ENCODE data around the gene ZDHHC24. TPM values are rescaled to one million over a fixed set of nuclear protein-coding genes. Genes with fewer than 3 reads are reported as not detected.

The ZDHHC24 gene
- total RNA-seq, 1 experiment from 2014 or later, result 10.5 TPM

DNA sequence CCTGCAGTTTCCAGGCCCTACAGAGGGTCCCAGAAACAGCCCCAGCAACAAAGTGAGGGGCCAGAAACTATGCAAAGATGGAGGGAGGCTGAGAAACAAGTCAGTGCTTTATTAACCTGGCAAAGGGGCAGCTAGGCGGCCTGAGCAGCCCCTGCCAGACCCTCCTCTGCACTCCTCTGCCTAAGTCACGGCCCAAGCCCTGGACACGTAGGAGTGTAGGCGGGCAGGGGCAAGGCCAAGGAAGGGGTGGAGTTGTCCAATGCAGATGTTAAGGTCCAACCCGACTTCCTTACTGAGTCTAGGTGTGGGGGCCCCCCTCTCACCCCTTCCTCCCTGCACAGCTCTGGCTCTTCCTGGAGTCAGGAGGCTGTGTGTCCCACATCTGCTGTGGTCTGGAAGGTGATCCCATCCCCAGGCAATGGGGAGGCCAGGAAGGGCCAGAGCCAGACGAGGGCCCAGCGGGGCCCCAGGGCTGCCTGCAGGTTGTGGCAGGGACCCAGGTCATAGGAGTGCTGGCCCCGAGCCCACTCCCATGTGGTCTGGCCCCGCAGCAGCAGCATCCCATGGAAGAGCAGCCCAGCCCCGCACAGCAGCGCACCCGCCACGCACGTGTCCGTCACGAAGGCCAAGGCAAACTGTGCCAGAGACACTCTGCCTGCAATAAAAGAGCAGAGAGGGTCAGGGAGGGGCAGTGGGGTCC is 6.5 kb downstream of the ZDHHC24 start:
- Histone ChIP-seq H3K9ac (ENCODE audit: low read length) (no peak overlapping the region), H3K27me3 (ENCODE audit: insufficient read depth, low read length) (no peaks in the 10 kb centered on the region), H3K9me2 (ENCODE audit: insufficient read depth) (no peaks in the 10 kb centered on the region), H3K36me3 (ENCODE audit: control insufficient read depth in 1 of 2, insufficient read depth in 2 of 2, low read length in 2 of 2) (no peaks in the 10 kb centered on the region), H4K20me1 (ENCODE audit: insufficient read depth) (no peaks in the 10 kb centered on the region), H3K4me2 (ENCODE audit: low read length) (no peak overlapping the region), H3K9me3 (ENCODE audit: control insufficient read depth in 1 of 2, insufficient read depth in 1 of 2, low read depth in 1 of 2, low read length in 2 of 2) (no peaks in the 10 kb centered on the region), H3K27ac (ENCODE audit: low read depth, low read length) (no peak overlapping the region), H3K4me3 (replicated peaks in 1 of 2; ENCODE audit: low read depth in 1 of 2, low read length in 2 of 2) (no peak overlapping the region), H2AFZ (ENCODE audit: low read depth, low read length, poor library complexity, severe bottlenecking) (no peak overlapping the region), H3K79me2 (ENCODE audit: insufficient read depth, low read length) (no peaks in the 10 kb centered on the region), H3K4me1 (ENCODE audit: control insufficient read depth in 1 of 2, insufficient read depth in 2 of 2, low read length in 2 of 2) (no peaks in the 10 kb centered on the region)
- ChIA-PET RAD21 (ENCODE audit: low non-redundant PET in 1 of 2, low total read pairs in 2 of 2, uncharacterized antibody in 2 of 2, unreplicated experiment in 2 of 2) (no interaction called here), CTCF (no interaction called here), POLR2A (no interaction called here)
- intact Hi-C loops (cut with micrococcal nuclease), result no loop called here
- TF ChIP-seq SP1 (IDR thresholded peaks at IDR 0.05; ENCODE audit: low read depth) (no peak), EGR1 (IDR thresholded peaks at IDR 0.05; ENCODE audit: low read depth) (no peak), ZNF274 (IDR thresholded peaks at IDR 0.05; ENCODE audit: low read depth, low read length) (no peak), EZH2phosphoT487 (IDR thresholded peaks at IDR 0.05; ENCODE audit: borderline replicate concordance) (no peak), YY1 (IDR thresholded peaks at IDR 0.05; ENCODE audit: extremely low read depth, insufficient replicate concordance, low read depth, low read length) (no peak), TCF7L2 (IDR thresholded peaks at IDR 0.05; ENCODE audit: borderline replicate concordance, extremely low read depth, insufficient read depth, insufficient read length) (no peak), CEBPB (IDR thresholded peaks at IDR 0.05; ENCODE audit: low read depth) (no peak), SIN3A (IDR thresholded peaks at IDR 0.05; ENCODE audit: low read depth) (no peak), FOSL1 (IDR thresholded peaks at IDR 0.05; ENCODE audit: low read depth) (no peak)
- TF ChIP-seq, protein P1, sequence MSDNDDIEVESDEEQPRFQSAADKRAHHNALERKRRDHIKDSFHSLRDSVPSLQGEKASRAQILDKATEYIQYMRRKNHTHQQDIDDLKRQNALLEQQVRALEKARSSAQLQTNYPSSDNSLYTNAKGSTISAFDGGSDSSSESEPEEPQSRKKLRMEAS (IDR thresholded peaks at IDR 0.05), result no peak
- TF ChIP-seq, protein P2, sequence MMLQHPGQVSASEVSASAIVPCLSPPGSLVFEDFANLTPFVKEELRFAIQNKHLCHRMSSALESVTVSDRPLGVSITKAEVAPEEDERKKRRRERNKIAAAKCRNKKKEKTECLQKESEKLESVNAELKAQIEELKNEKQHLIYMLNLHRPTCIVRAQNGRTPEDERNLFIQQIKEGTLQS (IDR thresholded peaks at IDR 0.05), result no peak
- ATAC-seq, result no peak; the same call in 1 of the 2 replicates
- no peak for DNase-seq (ENCODE audit: low read depth, low spot score)
- BruUV-seq (replicated peaks), result no TSS peak

All from HCT116 (cell line).